ENCODE data around the gene ACD. TPM values are rescaled to one million over a fixed set of nuclear protein-coding genes. Genes with fewer than 3 reads are reported as not detected.
A peak's percentile ranks its signal among the peaks of the same experiment; 100 is the strongest.

Gene ACD
- total RNA-seq (15.2 TPM), polyA plus RNA-seq (ENCODE audit: insufficient read depth, low read depth, low replicate concordance) (20.0 TPM)
- long read RNA-seq, donor 1, partial matches to known transcripts, result 0 of 3 reads
- long read RNA-seq, donor 1, other reads (novel, unspliced or antisense), result 0 of 3 reads
- long read RNA-seq, donor 2, transcript ACD-214 (12 exons, 2,065 nt), result major isoform, 5 of 7 reads
- long read RNA-seq, donor 2, partial matches to known transcripts, result 0 of 7 reads
- long read RNA-seq, donor 2, other reads (novel, unspliced or antisense), result 0 of 7 reads
- long read RNA-seq, donor 3, partial matches to known transcripts, result 0 of 3 reads
- long read RNA-seq, donor 3, other reads (novel, unspliced or antisense), result 0 of 3 reads
- long read RNA-seq, donor 4, transcript ACD-214 (12 exons, 2,065 nt), result major isoform, 5 of 5 reads
- long read RNA-seq, donor 4, partial matches to known transcripts, result 0 of 5 reads
- long read RNA-seq, donor 4, other reads (novel, unspliced or antisense), result 0 of 5 reads
- long read RNA-seq, donor 5, result 0 reads
- long read RNA-seq, donor 6, partial matches to known transcripts, result 0 of 1 reads
- long read RNA-seq, donor 6, other reads (novel, unspliced or antisense), result 0 of 1 reads
- long read RNA-seq, donor 7, transcript ACD-214 (12 exons, 2,065 nt), result major isoform, 5 of 14 reads
- long read RNA-seq, donor 7, partial matches to known transcripts, result 4 of 14 reads
- long read RNA-seq, donor 7, other reads (novel, unspliced or antisense), result 5 of 14 reads
- long read RNA-seq, donor 8, partial matches to known transcripts, result 0 of 2 reads
- long read RNA-seq, donor 8, other reads (novel, unspliced or antisense), result 0 of 2 reads
- long read RNA-seq, donor 9, partial matches to known transcripts, result 0 of 1 reads
- long read RNA-seq, donor 9, other reads (novel, unspliced or antisense), result 0 of 1 reads
- long read RNA-seq, donor 10, partial matches to known transcripts, result 0 of 1 reads
- long read RNA-seq, donor 10, other reads (novel, unspliced or antisense), result 0 of 1 reads

GRCh38 chr16:67659675-67660563, at the start of gene ACD:
Gene ACD, minus strand, starts transcription at chr16:67660260. Its CDS starts 40 bp downstream, at chr16:67660220.
- peak within 1 kb of the TSS; percentile 93 to 97 for H3K27ac ChIP-seq (ENCODE audit: low read depth in 2 of 2, low read length in 2 of 2)
- H3K9ac ChIP-seq (ENCODE audit: low read length in 3 of 3), result peak within 1 kb of the TSS; percentile 57 to 90 (median 66)
- intact Hi-C loops (cut with DNase I), result no loop called here
- H3K4me1 ChIP-seq (ENCODE audit: control insufficient read depth in 2 of 3, insufficient read depth in 2 of 3, low read depth in 1 of 3, low read length in 3 of 3), result peaks cover 0 to 18% (median 3%) of the 10 kb centered on the region in 3 donors
- peaks cover 0 to 3% (median 0%) of the 10 kb centered on the region in 3 donors for H3K36me3 ChIP-seq (ENCODE audit: control insufficient read depth in 2 of 3, insufficient read depth in 3 of 3, low read length in 3 of 3)
- H3K9me3 ChIP-seq (ENCODE audit: control insufficient read depth in 2 of 3, insufficient read depth in 1 of 3, low read length in 3 of 3), result no peaks in the 10 kb centered on the region
- TF ChIP-seq CTCF (IDR thresholded peaks at IDR 0.05; ENCODE audit: borderline replicate concordance, extremely low read depth, insufficient read depth), result peak; percentile 4
- peak within 1 kb of the TSS; percentile 88 to 99 (median 92) for H3K4me3 ChIP-seq (ENCODE audit: low read length in 3 of 3)
- no peaks in the 10 kb centered on the region for H3K27me3 ChIP-seq (ENCODE audit: control insufficient read depth, insufficient read depth, low read length)
- no peak for FAIRE-seq
- DNase-seq, result peak; percentile 92 to 98 (median 96)

GRCh38 chr16:67709050-67709449, 49.0 kb upstream of the ACD start:
- H3K4me1 ChIP-seq (ENCODE audit: control insufficient read depth in 2 of 3, insufficient read depth in 2 of 3, low read depth in 1 of 3, low read length in 3 of 3), result peaks cover 0 to under 1% (median 0%) of the 10 kb centered on the region in 3 donors
- H3K4me3 ChIP-seq (ENCODE audit: low read length in 3 of 3), result no peak overlapping the region
- H3K9me3 ChIP-seq (ENCODE audit: control insufficient read depth in 2 of 3, insufficient read depth in 1 of 3, low read length in 3 of 3), result no peaks in the 10 kb centered on the region
- no peak overlapping the region for H3K27ac ChIP-seq (ENCODE audit: low read depth in 2 of 2, low read length in 2 of 2)
- no peak for FAIRE-seq
- H3K36me3 ChIP-seq (ENCODE audit: control insufficient read depth in 2 of 3, insufficient read depth in 3 of 3, low read length in 3 of 3), result peaks cover 0 to 3% (median 0%) of the 10 kb centered on the region in 3 donors
- no peak for TF ChIP-seq CTCF (IDR thresholded peaks at IDR 0.05; ENCODE audit: borderline replicate concordance, extremely low read depth, insufficient read depth)
- intact Hi-C loops (cut with DNase I), result no loop called here
- DNase-seq, result no peak
- no peaks in the 10 kb centered on the region for H3K27me3 ChIP-seq (ENCODE audit: control insufficient read depth, insufficient read depth, low read length)
- H3K9ac ChIP-seq (ENCODE audit: low read length in 3 of 3), result no peak overlapping the region

GRCh38 chr16:67708368-67708771, 48.3 kb upstream of the ACD start:
- DNase-seq, result no peak
- H3K27ac ChIP-seq (ENCODE audit: low read depth in 2 of 2, low read length in 2 of 2), result no peak overlapping the region
- no peak for TF ChIP-seq CTCF (IDR thresholded peaks at IDR 0.05; ENCODE audit: borderline replicate concordance, extremely low read depth, insufficient read depth)
- intact Hi-C loops (cut with DNase I), result no loop called here
- H3K27me3 ChIP-seq (ENCODE audit: control insufficient read depth, insufficient read depth, low read length), result no peaks in the 10 kb centered on the region
- H3K36me3 ChIP-seq (ENCODE audit: control insufficient read depth in 2 of 3, insufficient read depth in 3 of 3, low read length in 3 of 3), result peaks cover 0 to 3% (median 0%) of the 10 kb centered on the region in 3 donors
- no peak overlapping the region for H3K9ac ChIP-seq (ENCODE audit: low read length in 3 of 3)
- H3K4me1 ChIP-seq (ENCODE audit: control insufficient read depth in 2 of 3, insufficient read depth in 2 of 3, low read depth in 1 of 3, low read length in 3 of 3), result no peaks in the 10 kb centered on the region
- H3K9me3 ChIP-seq (ENCODE audit: control insufficient read depth in 2 of 3, insufficient read depth in 1 of 3, low read length in 3 of 3), result no peaks in the 10 kb centered on the region
- no peak overlapping the region for H3K4me3 ChIP-seq (ENCODE audit: low read length in 3 of 3)
- FAIRE-seq, result no peak

Measured in kidney (tissue), 22 donors.